Kidney epithelial cell (primary cell): ENCODE measurements around the gene DYNLT2. TPM values are rescaled to one million over a fixed set of nuclear protein-coding genes. Genes with fewer than 3 reads are reported as not detected.

Source experiments
- DNase-seq: peaks from one replicate; pipeline ENCODE4 v3.0.0-alpha.2; 2010; ENCODE audit warnings: low read depth
- H3K27me3 ChIP-seq: 2 replicates; pipeline ENCODE4 v1.6.0; 2011; ENCODE audit warnings: low read length; ENCODE audit not compliant: control insufficient read depth, insufficient read depth
- H3K36me3 ChIP-seq: 2 replicates; pipeline ENCODE4 v1.5.1; 2011; ENCODE audit warnings: low read length; ENCODE audit not compliant: control insufficient read depth, insufficient read depth
- H3K4me3 ChIP-seq: 2 replicates; pipeline ENCODE4 v1.5.1; 2011; ENCODE audit warnings: low read depth, mild to moderate bottlenecking, control low read depth, low read length
- total RNA-seq: library from RNA; depleted of rRNA; stranded (reverse); fragments of >200 nt; gene quantifications from 2 replicates; pipeline ENCODE4 v1.2.3, GENCODE V29; 2015
- TF ChIP-seq, protein P1 (sequence below): IDR thresholded peaks from 2 replicates; pipeline ENCODE4 v1.5.1; 2011; ENCODE audit warnings: mild to moderate bottlenecking, moderate library complexity, low read length, control low read depth, inconsistent platforms; ENCODE audit not compliant: insufficient read depth, poor library complexity, severe bottlenecking

DYNLT2 gene
- total RNA-seq, 1 donor from 2014 or later: 1.3 TPM

DNA sequence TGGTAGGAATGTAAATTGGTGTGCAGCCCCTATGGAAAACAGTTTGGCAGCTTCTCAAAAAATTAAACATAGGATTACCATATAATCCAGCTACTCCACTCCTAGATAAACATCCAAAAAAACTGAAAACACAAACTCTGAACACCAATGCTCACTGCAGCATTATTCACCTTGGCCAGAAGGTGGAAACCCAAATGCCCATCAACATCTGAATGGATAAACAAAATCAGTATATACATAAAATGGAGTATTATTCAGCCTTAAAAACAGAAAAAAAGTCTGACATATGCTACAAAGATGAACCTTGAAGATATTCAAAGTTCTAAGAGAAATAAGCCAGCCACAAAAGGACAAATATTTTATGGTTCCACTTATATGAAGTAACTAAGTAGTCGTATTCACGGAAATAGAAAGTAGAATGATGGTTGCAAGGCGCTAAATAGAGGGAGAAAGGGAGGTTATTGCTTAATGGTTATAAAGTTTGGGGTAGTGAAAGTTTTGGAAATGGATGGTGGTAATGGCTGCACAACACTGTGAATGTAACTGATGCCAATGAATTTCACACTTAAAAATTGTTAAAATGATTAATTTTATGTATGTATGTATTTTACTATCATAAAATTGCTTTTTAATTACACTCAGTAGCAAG, 31.0 kb downstream of the DYNLT2 start:
- no peak overlapping the region for H3K4me3 ChIP-seq
- no peaks in the 10 kb centered on the region for H3K36me3 ChIP-seq
- no peaks in the 10 kb centered on the region for H3K27me3 ChIP-seq
- TF ChIP-seq, protein P1, sequence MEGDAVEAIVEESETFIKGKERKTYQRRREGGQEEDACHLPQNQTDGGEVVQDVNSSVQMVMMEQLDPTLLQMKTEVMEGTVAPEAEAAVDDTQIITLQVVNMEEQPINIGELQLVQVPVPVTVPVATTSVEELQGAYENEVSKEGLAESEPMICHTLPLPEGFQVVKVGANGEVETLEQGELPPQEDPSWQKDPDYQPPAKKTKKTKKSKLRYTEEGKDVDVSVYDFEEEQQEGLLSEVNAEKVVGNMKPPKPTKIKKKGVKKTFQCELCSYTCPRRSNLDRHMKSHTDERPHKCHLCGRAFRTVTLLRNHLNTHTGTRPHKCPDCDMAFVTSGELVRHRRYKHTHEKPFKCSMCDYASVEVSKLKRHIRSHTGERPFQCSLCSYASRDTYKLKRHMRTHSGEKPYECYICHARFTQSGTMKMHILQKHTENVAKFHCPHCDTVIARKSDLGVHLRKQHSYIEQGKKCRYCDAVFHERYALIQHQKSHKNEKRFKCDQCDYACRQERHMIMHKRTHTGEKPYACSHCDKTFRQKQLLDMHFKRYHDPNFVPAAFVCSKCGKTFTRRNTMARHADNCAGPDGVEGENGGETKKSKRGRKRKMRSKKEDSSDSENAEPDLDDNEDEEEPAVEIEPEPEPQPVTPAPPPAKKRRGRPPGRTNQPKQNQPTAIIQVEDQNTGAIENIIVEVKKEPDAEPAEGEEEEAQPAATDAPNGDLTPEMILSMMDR: no peak
- no peak for DNase-seq

DNA sequence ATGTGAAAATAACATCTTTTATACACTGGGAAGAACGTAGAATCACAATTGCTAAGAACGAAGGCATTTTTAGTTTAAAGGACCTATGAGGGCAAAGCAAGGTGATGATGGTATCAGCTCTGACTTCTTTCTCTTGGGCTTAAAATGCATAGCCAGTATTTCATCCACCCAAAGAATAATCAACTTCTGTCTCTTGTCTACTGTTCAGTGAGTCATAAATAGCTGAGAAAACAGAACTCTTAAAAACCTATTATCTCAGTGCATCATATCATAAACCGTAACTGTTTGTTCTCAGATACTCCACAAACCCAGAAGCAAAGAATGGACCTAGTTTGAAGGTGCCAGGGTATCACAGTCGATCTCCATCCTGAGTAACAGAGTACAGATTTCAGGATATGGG, 32.3 kb downstream of the DYNLT2 start:
- TF ChIP-seq, protein P1: no peak
- Histone ChIP-seq H3K27me3 (no peaks in the 10 kb centered on the region), H3K4me3 (no peak overlapping the region), H3K36me3 (no peaks in the 10 kb centered on the region)
- DNase-seq: no peak

DNA sequence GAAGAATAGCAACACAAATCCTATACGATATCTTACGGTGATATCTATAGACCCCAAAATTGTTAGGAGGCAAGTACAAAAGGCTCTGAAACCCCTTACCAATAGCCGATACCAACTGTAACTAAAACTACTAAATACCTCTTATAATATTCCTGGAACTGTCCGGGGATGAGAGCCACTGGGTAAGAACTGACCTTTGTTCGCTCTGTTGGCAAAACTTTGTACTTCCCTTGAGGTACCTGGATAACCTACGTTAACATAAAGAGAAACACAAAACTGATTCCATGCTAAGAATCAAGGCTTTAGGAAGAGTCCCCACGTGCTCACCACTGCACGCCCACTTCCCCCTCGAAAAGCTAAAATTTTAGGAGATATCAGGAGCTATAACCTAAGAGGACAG, 36.8 kb downstream of the DYNLT2 start:
- H3K27me3 ChIP-seq: no peaks in the 10 kb centered on the region
- no peak for DNase-seq
- H3K4me3 ChIP-seq: no peak overlapping the region
- TF ChIP-seq, protein P1: no peak
- H3K36me3 ChIP-seq: no peaks in the 10 kb centered on the region

DNA sequence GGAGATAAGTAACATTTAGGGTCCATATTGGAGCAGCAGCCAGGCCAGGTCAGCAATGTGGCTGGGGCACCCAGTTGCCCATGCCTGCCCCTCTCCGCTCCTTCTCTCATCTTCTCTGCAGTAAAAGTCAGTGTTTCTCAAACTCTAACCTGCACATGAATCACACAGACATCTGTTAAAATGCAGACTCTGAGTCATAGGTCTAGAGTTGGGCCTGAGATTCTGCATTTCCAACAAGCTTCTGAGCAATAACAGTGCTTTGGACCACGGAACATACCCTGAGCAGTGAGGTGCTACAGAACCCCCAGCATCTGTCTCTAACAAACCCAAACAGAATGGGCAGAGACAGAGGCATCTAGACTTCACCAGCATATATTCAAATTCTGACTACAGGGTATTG, 37.2 kb downstream of the DYNLT2 start:
- DNase-seq: no peak
- Histone ChIP-seq H3K36me3 (no peaks in the 10 kb centered on the region), H3K27me3 (no peaks in the 10 kb centered on the region), H3K4me3 (no peak overlapping the region)
- TF ChIP-seq, protein P1: no peak

DNA sequence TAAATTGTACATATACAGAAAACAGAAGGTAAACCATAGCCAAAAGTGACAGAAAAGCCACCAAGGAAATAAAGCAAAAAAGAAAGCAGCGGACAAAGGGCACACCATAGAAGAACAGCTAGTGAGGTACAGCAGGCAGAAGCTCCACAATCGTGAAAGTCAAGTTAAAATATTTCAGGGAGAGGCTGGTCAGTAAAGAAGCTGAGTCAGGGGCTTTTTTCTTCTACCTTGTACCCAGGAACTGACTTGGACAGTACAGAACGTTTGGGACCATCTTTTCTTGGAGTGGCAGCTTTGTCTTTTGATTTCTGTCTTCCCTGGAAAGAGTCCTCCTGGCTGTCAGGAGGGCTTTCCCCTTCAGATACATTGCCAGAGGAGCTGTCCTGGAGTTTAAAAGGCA, 41.4 kb downstream of the DYNLT2 start:
- DNase-seq: no peak
- Histone ChIP-seq H3K27me3 (no peaks in the 10 kb centered on the region), H3K36me3 (no peaks in the 10 kb centered on the region), H3K4me3 (no peak overlapping the region)
- TF ChIP-seq, protein P1: no peak

DNA sequence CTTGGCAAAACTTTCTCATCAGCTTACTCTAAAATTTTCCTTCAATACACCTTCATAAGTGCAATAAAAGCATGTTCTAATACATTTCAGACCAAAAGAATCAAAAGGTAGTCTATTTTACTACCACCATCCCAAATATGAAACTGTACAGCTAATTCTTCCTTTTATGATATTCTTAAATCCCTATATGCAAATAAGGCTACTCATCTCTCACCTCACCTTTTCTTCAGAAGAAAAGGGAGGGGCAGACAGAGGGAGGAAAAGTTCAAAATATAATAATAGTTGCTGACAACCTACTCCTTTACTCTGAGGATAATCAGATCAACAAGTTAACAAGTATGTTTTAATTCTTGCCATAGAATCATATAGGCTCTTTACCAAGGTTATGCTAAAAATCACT, 42.1 kb downstream of the DYNLT2 start:
- no peak overlapping the region for H3K4me3 ChIP-seq
- TF ChIP-seq, protein P1: no peak
- no peaks in the 10 kb centered on the region for H3K27me3 ChIP-seq
- H3K36me3 ChIP-seq: peaks cover under 1% of the 10 kb centered on the region
- no peak for DNase-seq
